ENCODE results near the gene CHPT1. TPM values are rescaled to one million over a fixed set of nuclear protein-coding genes. Genes with fewer than 3 reads are reported as not detected.
A peak's percentile ranks its signal among the peaks of the same experiment; 100 is the strongest.

Gene CHPT1
- total and polyA plus RNA-seq, 2 of the 13 experiments (the other 11 are each of a cell fraction or from before 2014, with no cell fraction given), result 117 to 178 TPM

GRCh38 chr12:101697197-101697929, at the start of gene CHPT1 (continued):
- no peak for TF ChIP-seq ZNF136 (CRISPR knock-in tag; IDR thresholded peaks at IDR 0.05; ENCODE audit: low read depth)
- 0 out of 2 replicates have a peak, but pooled peaks have one; percentile 27 for TF ChIP-seq SNAI1 (CRISPR knock-in tag; IDR thresholded peaks at IDR 0.05; ENCODE audit: borderline replicate concordance)
- no peak for TF ChIP-seq HNRNPUL1 (IDR thresholded peaks at IDR 0.05; ENCODE audit: low read depth, low read length)
- TF ChIP-seq SRY (CRISPR knock-in tag; IDR thresholded peaks at IDR 0.05), result no peak; the same call in 1 of the 2 replicates
- no peak for TF ChIP-seq THAP9 (CRISPR knock-in tag; IDR thresholded peaks at IDR 0.05; ENCODE audit: borderline replicate concordance)
- peak; percentile 66 for TF ChIP-seq POLR2AphosphoS5 (IDR thresholded peaks at IDR 0.05; ENCODE audit: low read depth, low read length)
- no peak for TF ChIP-seq E2F5 (CRISPR knock-in tag; conservative IDR thresholded peaks at IDR 0.05)
- TF ChIP-seq RXRA (CRISPR knock-in tag; IDR thresholded peaks at IDR 0.05), result peak; percentile 45
- TF ChIP-seq ZBTB3 (CRISPR knock-in tag; IDR thresholded peaks at IDR 0.05; ENCODE audit: borderline replicate concordance, low read depth), result no peak
- no peak; the same call in 1 of the 2 replicates for TF ChIP-seq ZNF703 (CRISPR knock-in tag; IDR thresholded peaks at IDR 0.05; ENCODE audit: borderline replicate concordance)
- TF ChIP-seq ISX (CRISPR knock-in tag; conservative IDR thresholded peaks at IDR 0.05), result no peak
- TF ChIP-seq ZNF460 (CRISPR knock-in tag; IDR thresholded peaks at IDR 0.05; ENCODE audit: borderline replicate concordance), result no peak
- no peak for TF ChIP-seq ZNF24 (IDR thresholded peaks at IDR 0.05)
- no peak for TF ChIP-seq NR3C1 (CRISPR knock-in tag; IDR thresholded peaks at IDR 0.05)
- no peak for TF ChIP-seq NBN (conservative IDR thresholded peaks at IDR 0.05)
- TF ChIP-seq GZF1 (CRISPR knock-in tag; IDR thresholded peaks at IDR 0.05), result no peak
- no peak for TF ChIP-seq TGIF2 (CRISPR knock-in tag; IDR thresholded peaks at IDR 0.05)
- no peak for TF ChIP-seq NFKBIZ (CRISPR knock-in tag; IDR thresholded peaks at IDR 0.05)
- no peak for TF ChIP-seq JARID2 (CRISPR knock-in tag; IDR thresholded peaks at IDR 0.05; ENCODE audit: insufficient replicate concordance)
- TF ChIP-seq ZNF274 (CRISPR knock-in tag; IDR thresholded peaks at IDR 0.05), result 0 out of 2 replicates have a peak, but pooled peaks have one; percentile 42
- TF ChIP-seq ZSCAN20 (CRISPR knock-in tag; IDR thresholded peaks at IDR 0.05; ENCODE audit: borderline replicate concordance), result 0 out of 2 replicates have a peak, but pooled peaks have one; percentile 28
- no peak for TF ChIP-seq CBX1 (IDR thresholded peaks at IDR 0.05; ENCODE audit: low read depth)
- no peak for TF ChIP-seq DPF2 (CRISPR knock-in tag; IDR thresholded peaks at IDR 0.05; ENCODE audit: borderline replicate concordance, low read depth)
- peak; percentile 52; the same call in 1 of the 2 replicates for TF ChIP-seq ZNF333 (CRISPR knock-in tag; IDR thresholded peaks at IDR 0.05; ENCODE audit: borderline replicate concordance)
- TF ChIP-seq FOXJ3 (CRISPR knock-in tag; IDR thresholded peaks at IDR 0.05; ENCODE audit: borderline replicate concordance), result no peak
- TF ChIP-seq ZNF282 (IDR thresholded peaks at IDR 0.05; ENCODE audit: partially characterized antibody), result no peak
- TF ChIP-seq NFKB2 (CRISPR knock-in tag; IDR thresholded peaks at IDR 0.05; ENCODE audit: borderline replicate concordance), result 0 out of 2 replicates have a peak, but pooled peaks have one; percentile 38
- peak; percentile 43; the same call in 1 of the 2 replicates for TF ChIP-seq POGZ (CRISPR knock-in tag; IDR thresholded peaks at IDR 0.05)
- TF ChIP-seq ZNF781 (CRISPR knock-in tag; IDR thresholded peaks at IDR 0.05; ENCODE audit: borderline replicate concordance, not compliant biosample characterization), result no peak
